Skin of body (tissue), 2 donors: ENCODE measurements around the gene EDN3. TPM values are rescaled to one million over a fixed set of nuclear protein-coding genes. Genes with fewer than 3 reads are reported as not detected.

Experiments
- DNase-seq: peaks from one replicate; lab custom pipeline; 2025; lab: John Stamatoyannopoulos, UW
- total RNA-seq: library from RNA; depleted of rRNA; stranded (reverse); fragments of >200 nt; gene quantifications from one replicate; pipeline ENCODE4 v1.2.3, GENCODE V29; 2014

Gene EDN3, protein sequence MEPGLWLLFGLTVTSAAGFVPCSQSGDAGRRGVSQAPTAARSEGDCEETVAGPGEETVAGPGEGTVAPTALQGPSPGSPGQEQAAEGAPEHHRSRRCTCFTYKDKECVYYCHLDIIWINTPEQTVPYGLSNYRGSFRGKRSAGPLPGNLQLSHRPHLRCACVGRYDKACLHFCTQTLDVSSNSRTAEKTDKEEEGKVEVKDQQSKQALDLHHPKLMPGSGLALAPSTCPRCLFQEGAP
- total RNA-seq = 12.4 TPM

GRCh38 chr20:59300333-59301081 is at the start of gene EDN3:
EDN3 (plus strand) TSS chr20:59300611; CDS start chr20:59300813, 202 bp downstream.
- DNase-seq = no peak

- DNase-seq = no peak
Observed at GRCh38 chr20:59253325-59253724, 47.1 kb upstream of the EDN3 start.

DNA sequence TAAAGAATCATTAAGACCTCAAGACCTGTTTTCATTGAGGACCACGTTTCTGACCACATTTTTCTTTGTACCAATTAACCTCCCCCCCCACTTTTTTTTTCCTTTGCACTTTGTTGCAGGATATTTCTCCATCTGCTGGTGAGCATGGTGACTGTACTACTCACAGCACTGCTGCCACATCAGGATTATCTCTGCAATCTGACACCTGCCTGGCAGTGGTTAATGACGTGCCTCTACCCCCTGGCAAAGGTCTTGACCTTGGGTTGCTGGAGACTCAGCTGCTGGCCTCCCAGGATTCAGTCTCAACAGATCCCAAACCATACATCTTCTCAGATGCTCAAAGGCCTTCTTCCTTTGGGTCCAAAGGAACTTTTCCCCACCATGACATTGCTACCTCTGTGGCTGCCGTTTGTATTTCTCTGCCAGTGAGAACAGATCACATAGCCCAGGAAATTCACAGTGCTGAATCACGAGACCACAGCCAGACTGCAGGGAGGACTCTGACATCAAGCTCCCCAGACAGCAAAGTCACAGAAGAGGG is 46.6 kb upstream of the EDN3 start:
- no peak for DNase-seq

DNA sequence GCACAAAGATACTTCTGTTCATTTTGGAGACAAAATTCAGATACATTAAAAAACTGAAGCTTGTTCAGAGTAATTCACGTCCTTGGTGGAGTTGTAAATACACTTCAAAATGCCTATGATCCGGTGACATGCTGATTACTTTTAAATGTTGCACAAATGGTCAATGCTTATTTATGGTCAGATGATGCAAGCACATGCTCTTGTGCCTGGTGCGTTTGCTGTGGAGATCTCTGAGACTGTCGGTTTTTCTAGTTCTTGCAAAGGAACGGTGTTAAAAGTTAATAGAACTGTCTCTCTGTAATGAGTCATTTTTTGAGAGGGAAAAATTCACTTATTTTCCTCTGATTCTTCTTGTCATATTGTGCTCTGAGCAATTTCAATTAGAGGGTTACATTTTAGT is 45.2 kb upstream of the EDN3 start:
- DNase-seq = no peak

DNA sequence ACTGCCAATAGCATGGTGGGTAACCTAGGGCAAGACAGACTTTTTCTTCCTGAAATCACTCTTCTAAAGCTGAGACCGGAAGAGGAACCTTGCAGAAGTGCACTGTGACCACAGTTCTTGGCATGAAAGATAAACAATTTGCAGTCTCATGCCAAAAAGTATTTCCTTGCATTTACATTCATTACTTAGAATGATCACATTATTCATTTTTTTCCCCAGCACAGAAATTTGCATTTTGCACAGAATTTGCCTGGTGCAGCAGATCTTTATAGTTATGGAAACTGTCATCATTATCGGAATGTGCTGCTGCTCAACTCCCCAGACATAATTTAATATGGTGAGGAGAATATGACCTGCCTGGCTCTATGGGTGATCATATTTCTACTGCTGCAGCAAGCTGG is 42.2 kb upstream of the EDN3 start:
- DNase-seq = no peak

DNA sequence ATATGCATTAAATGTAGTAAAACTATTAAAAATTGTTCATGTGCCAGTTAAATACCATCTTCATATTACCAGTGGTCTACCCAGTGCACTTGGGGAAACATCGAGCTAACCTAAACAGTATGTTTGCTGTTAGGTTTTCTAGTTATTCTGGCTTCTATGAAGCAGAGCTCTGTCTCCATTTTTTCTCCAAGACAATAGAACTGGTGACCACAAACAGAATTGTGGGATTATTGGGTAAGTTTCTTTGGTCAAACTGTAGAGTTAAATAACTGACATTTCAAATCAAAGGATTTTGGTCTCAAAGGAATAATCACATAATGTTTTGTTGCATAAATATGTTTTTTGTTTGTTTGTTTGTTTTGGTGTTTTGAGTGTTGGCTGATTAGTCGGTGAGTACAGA is 40.5 kb upstream of the EDN3 start:
- no peak for DNase-seq

- DNase-seq = no peak
Observed at GRCh38 chr20:59265298-59265697, 35.1 kb upstream of the EDN3 start.

- no peak for DNase-seq
Observed at GRCh38 chr20:59268870-59269269, 31.5 kb upstream of the EDN3 start.

DNA sequence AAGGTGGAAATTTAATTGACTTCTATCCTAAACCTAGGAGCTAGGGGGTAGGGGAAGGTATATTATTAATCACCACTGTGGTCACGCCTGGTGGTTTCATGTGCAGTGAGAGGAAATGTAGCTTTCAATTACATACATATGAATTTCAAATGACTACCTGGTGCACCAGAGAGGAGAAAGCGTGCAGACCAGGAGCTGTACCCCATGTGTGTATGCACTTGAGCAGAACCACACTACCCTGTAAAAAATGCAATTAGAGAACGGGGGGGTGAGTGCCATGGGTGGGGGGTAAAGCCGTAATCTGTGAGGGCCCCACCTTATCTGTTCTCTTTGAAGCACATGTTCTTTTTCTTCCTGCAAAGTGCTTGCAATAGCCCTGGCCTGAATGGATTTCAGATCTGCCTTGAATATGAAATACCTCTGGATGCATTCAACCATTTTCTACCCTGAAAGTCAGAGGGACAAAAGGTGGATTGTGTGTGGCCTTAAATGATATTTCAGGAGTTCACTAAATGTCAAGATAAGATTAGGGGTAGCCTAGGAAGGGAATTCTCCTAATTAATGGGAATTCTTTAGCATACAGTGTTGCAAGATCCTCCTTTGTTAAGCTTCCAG is 30.9 kb upstream of the EDN3 start:
- DNase-seq = no peak

- DNase-seq = no peak
Observed at GRCh38 chr20:59270380-59270779, 30.0 kb upstream of the EDN3 start.

GRCh38 chr20:59273739-59274357 is 26.6 kb upstream of the EDN3 start:
- no peak for DNase-seq

GRCh38 chr20:59276938-59277337 is 23.5 kb upstream of the EDN3 start:
- no peak for DNase-seq

GRCh38 chr20:59284470-59284869 is 15.9 kb upstream of the EDN3 start:
- no peak for DNase-seq

DNA sequence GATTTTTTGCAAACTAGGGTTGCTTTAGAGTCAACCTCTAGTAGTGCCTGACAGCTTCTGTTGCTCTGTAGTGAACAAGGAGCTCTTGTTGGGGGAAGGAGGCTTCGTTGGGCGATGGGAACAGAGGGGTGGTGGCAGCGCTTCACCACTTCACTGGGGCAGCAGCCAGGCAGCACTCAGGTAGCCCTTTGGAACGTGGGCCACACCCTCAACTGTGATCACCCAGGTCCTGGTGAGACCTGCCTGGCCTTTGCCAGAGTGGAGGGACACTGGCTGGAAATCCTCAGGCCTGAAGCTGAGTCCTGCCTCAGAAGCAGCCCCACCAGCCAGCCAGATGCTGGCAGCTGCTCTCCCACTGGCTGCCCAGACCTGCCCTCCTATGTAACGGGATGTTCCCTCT is 10.4 kb upstream of the EDN3 start:
- no peak for DNase-seq

GRCh38 chr20:59291740-59292383 is 8.5 kb upstream of the EDN3 start:
- no peak for DNase-seq

- no peak for DNase-seq
Observed at GRCh38 chr20:59295531-59295930, 4.9 kb upstream of the EDN3 start.

- DNase-seq = no peak
Observed at GRCh38 chr20:59297686-59298085, 2.7 kb upstream of the EDN3 start.

DNA sequence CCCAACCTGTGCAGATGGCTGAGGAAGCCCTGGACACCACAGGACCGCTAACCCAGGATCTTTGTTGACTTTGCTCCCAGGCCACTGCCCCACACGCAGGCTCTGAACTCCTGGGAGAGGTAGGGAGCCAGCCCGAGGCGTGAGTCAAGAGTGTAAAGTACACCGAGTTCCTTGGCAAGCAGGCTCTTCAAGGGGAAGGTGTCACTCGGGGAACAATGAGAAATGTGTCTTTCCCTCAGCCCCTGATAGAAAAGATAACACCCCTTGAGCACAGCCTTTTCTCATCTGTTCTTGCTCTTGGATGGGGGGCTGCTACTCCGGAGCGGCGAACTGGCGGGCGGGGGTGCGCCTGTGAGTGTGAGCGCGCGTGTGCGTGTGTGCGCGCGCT is 472 bp upstream of the EDN3 start:
- DNase-seq = no peak

- no peak for DNase-seq
Observed at GRCh38 chr20:59301343-59302007, 1.1 kb downstream of the EDN3 start.

DNA sequence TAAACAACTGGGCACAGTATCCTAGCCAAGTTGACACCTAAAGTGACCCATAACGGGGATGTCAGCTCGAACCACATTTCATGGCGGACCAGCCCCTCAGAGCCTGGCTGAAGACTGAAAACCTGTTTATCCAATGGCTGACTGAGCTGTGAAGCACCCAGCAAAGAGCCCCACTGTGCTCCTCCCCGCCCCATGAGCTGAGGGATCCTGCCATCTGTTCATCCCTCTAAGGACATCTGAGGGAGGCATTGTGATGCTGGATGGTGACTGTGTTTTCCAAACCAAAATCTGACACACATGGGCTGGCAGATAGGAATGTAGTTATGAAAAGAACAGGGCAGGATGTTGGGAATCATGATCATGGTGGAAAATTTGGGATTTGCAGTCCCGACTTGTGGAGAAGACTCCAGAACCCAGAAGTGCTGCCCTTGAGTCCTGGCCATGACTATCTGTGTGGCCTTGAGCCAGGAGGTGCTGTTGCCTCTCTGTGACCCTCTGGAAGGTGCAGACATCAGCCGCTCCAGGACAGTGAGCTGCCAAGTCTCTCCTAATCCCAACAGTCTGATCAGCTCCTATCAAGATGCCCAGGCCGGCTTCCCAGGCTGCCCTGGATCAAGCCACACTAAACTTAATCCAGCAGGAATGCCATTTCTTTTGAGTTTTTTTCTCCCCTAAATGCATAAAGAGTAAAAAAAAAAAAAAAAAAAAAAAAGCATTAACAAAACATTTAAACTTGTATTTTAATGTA is 5.7 kb downstream of the EDN3 start:
- no peak for DNase-seq
